ENCODE measurements around the gene JAKMIP3.

The JAKMIP3 gene

GRCh38 chr10:132111121-132111731 lies 45.5 kb downstream of the JAKMIP3 start:
- H3K4me3 ChIP-seq (ENCODE audit: severe bottlenecking): no peak overlapping the region
- H3K36me3 ChIP-seq (ENCODE audit: low read depth): no peaks in the 10 kb centered on the region
- H3K9me3 ChIP-seq (ENCODE audit: severe bottlenecking): no peaks in the 10 kb centered on the region
- H3K27me3 ChIP-seq (ENCODE audit: insufficient read depth, poor library complexity, severe bottlenecking): peaks cover 27% of the 10 kb centered on the region
- H3K27ac ChIP-seq (ENCODE audit: poor library complexity, severe bottlenecking): no peak overlapping the region
- DNase-seq (ENCODE audit: low spot score) (no peak), ATAC-seq (ENCODE audit: low read depth) (no peak)
- no peak for TF ChIP-seq CTCF (IDR thresholded peaks at IDR 0.05; ENCODE audit: poor library complexity, severe bottlenecking)
- H3K4me1 ChIP-seq (ENCODE audit: insufficient read depth, poor library complexity, severe bottlenecking): no peaks in the 10 kb centered on the region

- Histone ChIP-seq H3K27me3 (ENCODE audit: insufficient read depth, poor library complexity, severe bottlenecking) (peaks cover 27% of the 10 kb centered on the region), H3K4me1 (ENCODE audit: insufficient read depth, poor library complexity, severe bottlenecking) (no peaks in the 10 kb centered on the region), H3K36me3 (ENCODE audit: low read depth) (no peaks in the 10 kb centered on the region), H3K9me3 (ENCODE audit: severe bottlenecking) (no peaks in the 10 kb centered on the region), H3K4me3 (ENCODE audit: severe bottlenecking) (no peak overlapping the region), H3K27ac (ENCODE audit: poor library complexity, severe bottlenecking) (no peak overlapping the region)
- DNase-seq (ENCODE audit: low spot score) (peak; percentile 54), ATAC-seq (ENCODE audit: low read depth) (no peak)
- no peak for TF ChIP-seq CTCF (IDR thresholded peaks at IDR 0.05; ENCODE audit: poor library complexity, severe bottlenecking)
Measured at GRCh38 chr10:132111871-132112341, 46.2 kb downstream of the JAKMIP3 start.

- DNase-seq (ENCODE audit: low spot score) (peak; percentile 38), ATAC-seq (ENCODE audit: low read depth) (no peak)
- Histone ChIP-seq H3K4me1 (ENCODE audit: insufficient read depth, poor library complexity, severe bottlenecking) (no peaks in the 10 kb centered on the region), H3K4me3 (ENCODE audit: severe bottlenecking) (no peak overlapping the region), H3K36me3 (ENCODE audit: low read depth) (no peaks in the 10 kb centered on the region), H3K9me3 (ENCODE audit: severe bottlenecking) (no peaks in the 10 kb centered on the region), H3K27me3 (ENCODE audit: insufficient read depth, poor library complexity, severe bottlenecking) (peaks cover 27% of the 10 kb centered on the region), H3K27ac (ENCODE audit: poor library complexity, severe bottlenecking) (no peak overlapping the region)
- no peak for TF ChIP-seq CTCF (IDR thresholded peaks at IDR 0.05; ENCODE audit: poor library complexity, severe bottlenecking)
Measured at GRCh38 chr10:132112611-132113010, 46.9 kb downstream of the JAKMIP3 start.

GRCh38 chr10:132113206-132113605 lies 47.5 kb downstream of the JAKMIP3 start:
- Histone ChIP-seq H3K4me1 (ENCODE audit: insufficient read depth, poor library complexity, severe bottlenecking) (no peaks in the 10 kb centered on the region), H3K9me3 (ENCODE audit: severe bottlenecking) (no peaks in the 10 kb centered on the region), H3K27ac (ENCODE audit: poor library complexity, severe bottlenecking) (no peak overlapping the region), H3K4me3 (ENCODE audit: severe bottlenecking) (no peak overlapping the region), H3K27me3 (ENCODE audit: insufficient read depth, poor library complexity, severe bottlenecking) (peaks cover 27% of the 10 kb centered on the region), H3K36me3 (ENCODE audit: low read depth) (no peaks in the 10 kb centered on the region)
- DNase-seq (ENCODE audit: low spot score): peak; percentile 22
- TF ChIP-seq CTCF (IDR thresholded peaks at IDR 0.05; ENCODE audit: poor library complexity, severe bottlenecking): no peak
- ATAC-seq (ENCODE audit: low read depth): no peak

GRCh38 chr10:132113766-132114365 lies 48.1 kb downstream of the JAKMIP3 start:
- ATAC-seq (ENCODE audit: low read depth): peak; percentile 46
- Histone ChIP-seq H3K27ac (ENCODE audit: poor library complexity, severe bottlenecking) (no peak overlapping the region), H3K27me3 (ENCODE audit: insufficient read depth, poor library complexity, severe bottlenecking) (peaks cover 27% of the 10 kb centered on the region), H3K4me3 (ENCODE audit: severe bottlenecking) (no peak overlapping the region), H3K36me3 (ENCODE audit: low read depth) (no peaks in the 10 kb centered on the region), H3K4me1 (ENCODE audit: insufficient read depth, poor library complexity, severe bottlenecking) (no peaks in the 10 kb centered on the region), H3K9me3 (ENCODE audit: severe bottlenecking) (no peaks in the 10 kb centered on the region)
- peak; percentile 27 for DNase-seq (ENCODE audit: low spot score)
- no peak for TF ChIP-seq CTCF (IDR thresholded peaks at IDR 0.05; ENCODE audit: poor library complexity, severe bottlenecking)

All from RWPE2 (cell line).